Measurements from ENCODE around the gene ETV7.
"Not testable (repeated sequence)": the region's sequence is repeated elsewhere in the genome, so short reads cannot be mapped to it uniquely, and the experiment has no call there.

ETV7 gene

GRCh38 chr6:36338223-36338622, 49.2 kb downstream of the ETV7 start:
- not testable (repeated sequence) for DNase-seq

DNA sequence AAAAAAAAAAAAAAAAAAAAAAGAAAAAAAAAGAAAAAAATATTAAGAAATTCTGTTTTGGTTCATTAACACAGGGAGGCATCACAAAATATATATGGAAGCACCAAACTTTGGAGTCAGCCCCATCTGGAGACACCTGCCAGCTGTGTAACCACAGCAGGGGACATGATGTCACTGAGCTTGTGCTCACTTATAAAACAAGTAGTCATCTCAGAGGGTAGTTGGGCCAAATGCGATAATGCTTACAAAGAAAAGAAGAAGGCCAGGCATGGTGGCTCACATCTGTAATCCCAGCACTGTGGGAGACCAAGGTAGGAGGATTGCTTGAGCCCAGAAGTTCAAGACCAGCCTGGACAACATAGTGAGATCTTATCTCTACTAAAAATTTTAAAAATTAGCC, 49.7 kb downstream of the ETV7 start:
- no peak for DNase-seq

- no peak for DNase-seq
Measured at GRCh38 chr6:36336779-36337241, 50.7 kb downstream of the ETV7 start, which contains the start of gene BNIP5. TSS of gene BNIP5 (minus strand) at chr6:36336888. CDS start at chr6:36330690, 6,198 bp downstream.

GRCh38 chr6:36336208-36336710, 51.2 kb downstream of the ETV7 start:
- DNase-seq, result no peak

DNA sequence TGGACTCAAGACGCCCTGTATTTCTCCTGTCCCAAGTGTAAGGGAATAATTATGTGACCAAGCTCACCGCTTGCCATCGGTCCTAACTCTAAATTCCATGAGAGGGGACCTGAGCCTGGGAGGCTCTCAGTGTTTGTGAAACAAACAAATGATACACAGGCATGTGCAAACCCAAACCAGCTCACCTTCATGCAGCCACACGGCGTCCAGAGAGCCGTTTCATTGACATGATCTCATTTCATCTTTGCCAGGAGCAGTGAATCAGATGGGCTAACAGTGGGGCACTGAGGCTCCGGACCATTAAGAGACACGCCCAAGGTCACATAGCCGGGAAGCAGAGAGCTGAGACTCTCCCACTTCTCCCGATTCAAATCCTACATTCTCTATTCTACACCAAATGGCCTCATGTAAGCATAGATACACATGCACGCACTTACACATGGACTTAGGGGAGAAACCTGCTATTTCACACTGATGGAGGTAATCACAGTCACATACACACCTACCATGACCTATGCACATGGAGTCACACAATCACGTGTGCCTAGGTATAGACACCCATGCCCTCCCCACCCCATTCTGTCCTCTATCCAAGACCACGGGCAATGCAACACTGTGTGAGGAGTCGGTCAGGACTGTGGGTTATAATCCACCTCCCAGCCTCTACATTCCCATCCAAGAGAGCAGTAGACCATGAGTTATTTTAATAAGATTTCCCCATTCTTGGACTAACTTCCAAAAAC, 51.8 kb downstream of the ETV7 start:
- no peak for DNase-seq

DNA sequence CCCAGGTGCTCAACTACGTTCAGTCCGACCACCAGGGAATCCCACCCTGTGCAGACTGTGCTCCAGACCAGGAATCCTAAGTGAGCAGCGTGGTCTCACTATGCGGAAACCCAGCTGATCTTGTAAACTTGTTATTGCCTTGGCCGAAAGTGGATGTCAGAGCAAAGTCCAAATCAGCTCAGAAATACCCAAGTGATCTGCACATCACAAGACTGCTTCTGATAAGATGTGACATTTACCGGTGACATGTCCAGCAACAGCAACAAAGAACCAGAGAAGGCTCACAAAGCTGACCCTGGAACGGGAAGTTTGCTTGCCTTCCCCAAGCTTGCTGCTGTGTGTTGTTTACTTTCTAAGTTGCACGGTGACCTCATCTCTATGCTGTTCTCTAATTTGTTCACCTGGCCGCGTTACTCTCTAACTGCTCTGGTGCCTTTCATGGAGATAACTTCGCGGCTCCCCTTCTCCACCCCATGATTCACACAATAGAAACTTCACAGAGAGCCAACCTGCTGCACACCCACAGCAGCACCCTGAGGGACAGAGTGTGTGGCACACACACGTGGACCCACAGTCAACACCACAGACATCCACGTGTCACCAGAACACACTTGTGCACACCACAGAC, 52.5 kb downstream of the ETV7 start:
- no peak for DNase-seq

- no peak for DNase-seq
Measured at GRCh38 chr6:36333931-36334725, 53.3 kb downstream of the ETV7 start.

GRCh38 chr6:36333171-36333895, 54.1 kb downstream of the ETV7 start:
- no peak for DNase-seq

- no peak for DNase-seq
Measured at GRCh38 chr6:36331381-36331780, 56.1 kb downstream of the ETV7 start.

DNA sequence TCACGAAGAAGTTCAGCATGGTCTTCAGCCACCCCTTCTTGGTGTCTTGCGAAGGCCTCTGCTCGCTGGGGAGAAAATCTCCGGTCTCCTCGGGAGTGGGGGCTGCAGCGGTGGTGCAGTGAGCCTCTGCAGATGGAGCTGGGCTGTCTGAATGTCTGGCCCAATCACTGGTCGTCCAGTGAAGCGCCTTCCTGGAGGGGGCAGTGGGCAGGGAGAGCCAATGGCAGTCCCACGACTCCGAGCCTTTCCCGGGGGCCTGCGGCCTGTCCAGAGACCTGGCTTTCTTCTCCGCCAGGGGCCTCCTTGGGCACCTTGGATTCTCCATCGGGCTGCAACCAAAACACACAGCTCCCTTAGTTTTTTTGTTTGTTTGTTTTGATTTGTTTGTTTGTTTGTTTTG, 57.1 kb downstream of the ETV7 start:
- no peak for DNase-seq

- no peak for DNase-seq
Measured at GRCh38 chr6:36329798-36330291, 57.6 kb downstream of the ETV7 start.

- no peak for DNase-seq
Measured at GRCh38 chr6:36328600-36328999, 58.9 kb downstream of the ETV7 start.

DNA sequence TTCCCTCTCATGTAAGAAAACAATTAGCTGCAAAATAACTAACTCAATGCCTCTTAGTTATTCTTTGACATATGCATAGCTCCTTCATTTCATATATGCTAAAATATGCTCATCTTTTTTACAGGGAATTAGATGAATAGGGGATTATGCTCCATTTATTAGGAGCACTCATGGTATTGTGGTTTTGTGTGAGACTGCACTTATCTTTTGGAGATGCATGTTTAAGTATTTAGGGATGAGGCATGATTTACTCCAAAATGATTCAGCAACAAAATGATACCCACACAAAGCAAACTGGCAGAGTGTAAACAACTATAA, 59.6 kb downstream of the ETV7 start:
- no peak for DNase-seq

GRCh38 chr6:36327226-36327918, 60.1 kb downstream of the ETV7 start:
- no peak for DNase-seq

DNA sequence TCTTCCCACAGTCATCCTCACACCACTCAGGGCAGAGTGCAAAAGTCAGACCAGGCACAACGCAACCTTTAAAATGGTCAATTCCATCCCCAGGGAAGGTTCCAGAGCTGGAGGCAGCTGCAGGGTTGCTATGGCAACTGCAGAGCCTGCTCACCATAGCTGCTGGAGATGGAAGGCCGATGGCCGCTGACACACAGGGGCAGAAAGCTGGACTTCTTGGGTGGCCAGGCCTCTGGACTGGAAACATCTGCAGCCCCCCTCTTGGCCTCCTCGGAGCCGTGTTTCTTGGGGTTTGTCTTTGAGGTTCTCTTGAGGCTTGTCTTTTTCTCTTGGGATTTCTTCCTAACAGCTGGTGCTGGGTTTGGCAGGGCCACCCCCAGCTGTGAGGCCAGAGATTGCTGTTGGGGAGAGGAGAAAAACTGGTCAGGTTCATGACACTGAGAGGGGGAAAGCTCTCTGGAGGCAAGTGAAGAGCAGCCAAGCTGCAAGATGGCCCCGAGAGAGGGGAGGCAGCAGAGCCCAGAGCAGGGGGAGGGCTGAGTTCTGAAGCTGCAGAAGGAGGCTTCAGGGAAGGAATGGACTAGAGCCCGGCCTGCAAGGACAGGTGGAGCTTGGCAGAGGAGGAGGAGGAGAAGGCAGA, 61.0 kb downstream of the ETV7 start:
- no peak for DNase-seq

GRCh38 chr6:36324715-36325114, 62.8 kb downstream of the ETV7 start:
- no peak for DNase-seq

DNA sequence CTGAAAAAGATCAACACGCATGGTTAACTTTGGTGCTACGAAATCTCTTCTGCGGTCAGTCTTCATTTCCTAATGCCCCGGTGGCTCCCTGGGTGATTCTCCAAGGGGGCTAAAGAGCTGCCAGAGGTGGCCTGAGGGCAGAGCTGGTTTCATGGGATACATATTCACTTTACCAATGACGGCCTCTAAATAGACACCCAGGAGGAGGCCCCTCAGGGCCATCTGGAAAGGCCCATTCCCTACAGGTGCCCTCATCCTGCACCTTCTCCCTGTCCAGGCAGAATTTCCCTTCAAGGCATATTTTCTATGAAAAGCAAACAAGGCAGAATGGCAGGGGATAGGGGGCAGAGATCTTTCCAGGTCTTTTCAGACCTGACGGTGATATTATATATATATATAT, 63.3 kb downstream of the ETV7 start:
- no peak for DNase-seq

GRCh38 chr6:36323062-36323461, 64.4 kb downstream of the ETV7 start:
- DNase-seq, result no peak

DNA sequence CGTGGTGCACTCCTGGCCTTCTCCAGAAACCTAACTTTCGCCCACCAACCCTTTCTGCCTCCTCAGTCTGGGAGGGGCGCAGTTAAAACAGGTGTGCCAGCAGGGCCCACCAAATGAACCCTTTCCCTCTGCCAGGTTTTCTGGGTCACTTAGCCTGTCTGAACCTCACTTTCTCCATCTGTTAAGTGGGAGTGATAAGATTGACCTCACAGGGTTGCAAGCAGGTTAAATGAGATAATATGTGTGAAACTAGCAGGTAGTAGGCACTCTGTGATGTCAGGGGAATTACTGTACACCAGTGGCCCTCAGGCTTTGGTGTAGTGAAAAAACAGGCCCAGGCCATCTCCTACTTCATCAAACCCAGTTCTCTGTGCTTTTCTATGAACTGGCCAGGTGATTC, 64.9 kb downstream of the ETV7 start:
- no peak for DNase-seq

DNA sequence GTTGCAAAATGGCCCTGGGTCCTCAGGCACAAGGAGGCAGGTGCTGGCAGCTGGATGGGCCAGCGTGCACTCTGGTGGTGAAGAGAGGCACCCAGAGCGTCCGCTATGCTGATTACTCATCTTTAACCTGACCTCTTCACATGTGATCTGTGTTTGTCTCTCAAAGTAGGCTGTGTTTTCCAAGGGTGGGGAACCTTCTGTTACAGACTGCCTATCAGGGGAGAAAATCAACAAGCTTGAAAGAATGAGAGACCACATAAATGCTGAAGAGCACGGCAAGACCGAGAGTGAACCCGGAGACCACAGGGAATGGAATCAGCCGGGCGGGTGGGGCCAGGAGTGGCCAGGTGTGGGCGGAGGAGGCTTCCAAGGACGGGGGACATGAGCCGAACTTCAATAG, 67.0 kb downstream of the ETV7 start:
- DNase-seq, result no peak

- no peak for DNase-seq
Measured at GRCh38 chr6:36319821-36320220, 67.6 kb downstream of the ETV7 start.

- DNase-seq, result no peak
Measured at GRCh38 chr6:36319436-36319762, 68.1 kb downstream of the ETV7 start.

All from activated CD4-positive, alpha-beta T cell treated with anti-CD3 and anti-CD28 coated beads, Interleukin-2, amount 50 U/mL, for 48 hours (primary cell).